Stomach (tissue), 4 donors: ENCODE data around the gene KLHL3.

Experiments used
- CTCF ChIP-seq, 7 experiments: fragments of 450-650 bp in 4 of 7; fragments of 200-600 bp in 3 of 7; sonication (generic) in 3 of 7; IDR thresholded peaks; one replicate each; pipeline ENCODE4 v1.5.1; 2016 to 2019; ENCODE audit warnings: antibody characterized with exemption in 7 of 7, control low read depth in 2 of 7, mild to moderate bottlenecking in 1 of 7
- EP300 ChIP-seq: sonication (generic); formaldehyde crosslinking; IDR thresholded peaks from one replicate; pipeline ENCODE4 v1.6.1; 2017; ENCODE audit warnings: antibody characterized with exemption
- POLR2A ChIP-seq, 4 donors: fragments of 450-650 bp; IDR thresholded peaks; one replicate each; pipeline ENCODE4 v1.6.1; 2016; ENCODE audit warnings: antibody characterized with exemption in 4 of 4, control low read depth in 2 of 4, mild to moderate bottlenecking in 1 of 4, moderate library complexity in 1 of 4
- POLR2AphosphoS5 ChIP-seq, 3 donors: sonication (generic); formaldehyde crosslinking; IDR thresholded peaks; one replicate each; pipeline ENCODE4 v1.6.1; 2016; ENCODE audit warnings: antibody characterized with exemption in 3 of 3

- TF ChIP-seq CTCF (IDR thresholded peaks at IDR 0.05) (no peak), POLR2A (IDR thresholded peaks at IDR 0.05) (no peak), POLR2AphosphoS5 (IDR thresholded peaks at IDR 0.05) (no peak), EP300 (no peak)
These were observed 56.0 kb downstream of the KLHL3 start for GRCh38 chr5:137679910-137680309.
